Activated B cell treated with CpG ODN at 0.5 μM for 24 hours (primary cell): ENCODE data around the gene LZTFL1. TPM values are rescaled to one million over a fixed set of nuclear protein-coding genes. Genes with fewer than 3 reads are reported as not detected.
A peak's percentile ranks its signal among the peaks of the same experiment; 100 is the strongest.

Source experiments
- ATAC-seq: fragments of 200-7000 bp; cut with Tn5 transposase; one replicate; pipeline ENCODE4 v1.10.0; 2021; ENCODE audit warnings: low read depth, mild to moderate bottlenecking, moderate library complexity
- CTCF ChIA-PET: fragments of 350-600 bp; sonication (Branson Sonifier 250); formaldehyde crosslinking; loops from one replicate; lab custom pipeline; 2021; ENCODE audit warnings: antibody characterized with exemption; lab: Charles Lee
- POLR2A ChIA-PET: fragments of 350-600 bp; sonication (Branson Sonifier 250); formaldehyde crosslinking; loops from one replicate; lab custom pipeline; 2021; ENCODE audit warnings: antibody characterized with exemption; lab: Charles Lee
- DNase-seq: peaks from one replicate; pipeline ENCODE4 v3.0.0; 2022
- H3K27ac Mint-ChIP-seq: one replicate; pipeline ENCODE4 v1.8.0; 2020; ENCODE audit warnings: mixed read lengths
- H3K27me3 Mint-ChIP-seq: one replicate; pipeline ENCODE4 v1.8.0; 2021; ENCODE audit warnings: mixed read lengths
- H3K36me3 Mint-ChIP-seq: one replicate; pipeline ENCODE4 v1.8.0; 2021; ENCODE audit warnings: low read depth, mixed read lengths
- H3K4me1 Mint-ChIP-seq: one replicate; pipeline ENCODE4 v1.8.0; 2021; ENCODE audit warnings: mixed read lengths
- H3K4me3 Mint-ChIP-seq: one replicate; pipeline ENCODE4 v1.8.0; 2020; ENCODE audit warnings: mild to moderate bottlenecking, mixed read lengths
- H3K9me3 Mint-ChIP-seq: one replicate; pipeline ENCODE4 v1.8.0; 2020; ENCODE audit warnings: mixed read lengths
- CTCF ChIP-seq: fragments of 200-600 bp; IDR thresholded peaks from one replicate; pipeline ENCODE4 v1.8.0; 2022; ENCODE audit warnings: antibody characterized with exemption, mild to moderate bottlenecking
- intact Hi-C: fragments of 100-400 bp; cut with micrococcal nuclease; formaldehyde crosslinking; loops from one replicate; pipeline ENCODE4 v1.15.1; 2024
- total RNA-seq: library from RNA; stranded (reverse); gene quantifications from 2 replicates; pipeline ENCODE4 v1.2.3, GENCODE V29; 2022

The LZTFL1 gene
- total RNA-seq, 1 donor from 2014 or later = 12.6 TPM

GRCh38 chr3:45842851-45843625, 1.1 kb upstream of the LZTFL1 start:
- H3K27ac Mint-ChIP-seq = no peak overlapping the region
- ChIA-PET CTCF (interaction anchor here (0.6 to 1.4 kb wide), 3 partner anchors 22 to 646 kb away, joined by 3 read pairs; no protein-coding TSS in a partner anchor), POLR2A (interaction anchor here (0.7 to 0.8 kb wide), 4 partner anchors 18 to 153 kb away, joined by 3 read pairs; partner anchors contain the start of gene FYCO1)
- DNase-seq (no peak), ATAC-seq (no peak)
- no peaks in the 10 kb centered on the region for H3K9me3 Mint-ChIP-seq
- H3K27me3 Mint-ChIP-seq = peaks cover 4% of the 10 kb centered on the region
- H3K4me3 Mint-ChIP-seq = peak overlapping the region; percentile 97
- intact Hi-C loops = loop anchor here (1.0 to 10.0 kb wide), 6 partner anchors 49 to 692 kb away; partner anchors contain the start of genes FYCO1 and SACM1L
- H3K4me1 Mint-ChIP-seq = peaks cover 28% of the 10 kb centered on the region
- peaks cover 3% of the 10 kb centered on the region for H3K36me3 Mint-ChIP-seq
- TF ChIP-seq CTCF = no peak

GRCh38 chr3:45841420-45841756, 531 bp downstream of the LZTFL1 start:
- intact Hi-C loops = loop anchor here (5.0 to 10.0 kb wide), 4 partner anchors 51 to 693 kb away; partner anchors contain the start of gene FYCO1
- peak overlapping the region; percentile 93 for H3K27ac Mint-ChIP-seq
- ATAC-seq = peak; percentile 26
- CTCF ChIA-PET = interaction anchor here (0.9 to 1.4 kb wide), 8 partner anchors 9 to 97 kb away, joined by 3 to 5 read pairs (median 3); no protein-coding TSS in a partner anchor
- H3K36me3 Mint-ChIP-seq = peaks cover 10% of the 10 kb centered on the region
- peaks cover 2% of the 10 kb centered on the region for H3K27me3 Mint-ChIP-seq
- POLR2A ChIA-PET = interaction anchor here (2.6 kb wide), 1 partner anchor 64 kb away, joined by 8 read pairs; no protein-coding TSS in a partner anchor
- no peak for TF ChIP-seq CTCF
- peaks cover 25% of the 10 kb centered on the region for H3K4me1 Mint-ChIP-seq
- peak overlapping the region; percentile 97 for H3K4me3 Mint-ChIP-seq
- H3K9me3 Mint-ChIP-seq = no peaks in the 10 kb centered on the region
- no peak for DNase-seq

GRCh38 chr3:45838466-45838865, 3.5 kb downstream of the LZTFL1 start:
- ATAC-seq (no peak), DNase-seq (no peak)
- Mint-ChIP-seq H3K9me3 (no peaks in the 10 kb centered on the region), H3K27ac (no peak overlapping the region), H3K27me3 (peaks cover 2% of the 10 kb centered on the region), H3K4me1 (peaks cover 20% of the 10 kb centered on the region), H3K4me3 (no peak overlapping the region), H3K36me3 (peaks cover 26% of the 10 kb centered on the region)
- POLR2A ChIA-PET = no interaction called here
- TF ChIP-seq CTCF = no peak
- CTCF ChIA-PET = no interaction called here
- intact Hi-C loops = no loop called here

- Mint-ChIP-seq H3K36me3 (peaks cover 65% of the 10 kb centered on the region), H3K27ac (no peak overlapping the region), H3K4me3 (no peak overlapping the region), H3K9me3 (no peaks in the 10 kb centered on the region), H3K4me1 (no peaks in the 10 kb centered on the region), H3K27me3 (no peaks in the 10 kb centered on the region)
- ATAC-seq (no peak), DNase-seq (no peak)
- TF ChIP-seq CTCF = no peak
- POLR2A ChIA-PET = interaction anchor here (0.7 kb wide), 1 partner anchor 27 kb away, joined by 4 read pairs; no protein-coding TSS in a partner anchor
- CTCF ChIA-PET = interaction anchor here (1.7 kb wide), 1 partner anchor 8 kb away, joined by 4 read pairs; no protein-coding TSS in a partner anchor
- intact Hi-C loops = loop anchor here (1.0 to 5.0 kb wide), 2 partner anchors 71 to 320 kb away; no protein-coding TSS in a partner anchor
Measured at GRCh38 chr3:45832699-45833098, 9.2 kb downstream of the LZTFL1 start.

GRCh38 chr3:45830121-45830520, 11.8 kb downstream of the LZTFL1 start:
- intact Hi-C loops = loop anchor here (5.0 kb wide), 1 partner anchor 318 kb away; no protein-coding TSS in a partner anchor
- no peak for TF ChIP-seq CTCF
- ChIA-PET CTCF (no interaction called here), POLR2A (no interaction called here)
- Mint-ChIP-seq H3K27me3 (no peaks in the 10 kb centered on the region), H3K4me1 (no peaks in the 10 kb centered on the region), H3K36me3 (peaks cover 71% of the 10 kb centered on the region), H3K4me3 (no peak overlapping the region), H3K27ac (no peak overlapping the region), H3K9me3 (no peaks in the 10 kb centered on the region)
- ATAC-seq (no peak), DNase-seq (no peak)
